Liver (tissue), 9 donors: ENCODE data around the gene RARRES2. TPM values are rescaled to one million over a fixed set of nuclear protein-coding genes. Genes with fewer than 3 reads are reported as not detected.

Source experiments
- DNase-seq: peaks from one replicate; pipeline ENCODE4 v3.0.0-alpha.2; 2017; ENCODE audit warnings: low spot score
- H3K27ac ChIP-seq, 2 donors: one replicate each; pipeline ENCODE4 v1.7.0; 2013; ENCODE audit warnings: inconsistent platforms in 2 of 2, low read length in 2 of 2, control low read depth in 1 of 2, low read depth in 1 of 2, mild to moderate bottlenecking in 1 of 2
- H3K27me3 ChIP-seq, 4 donors: one replicate each; pipeline versions ENCODE4 v1.6.1 to v1.7.0; 2013; ENCODE audit warnings: low read length in 3 of 4, inconsistent platforms in 1 of 4, mild to moderate bottlenecking in 1 of 4, moderate library complexity in 1 of 4; ENCODE audit not compliant: control insufficient read depth in 4 of 4, insufficient read depth in 4 of 4
- H3K36me3 ChIP-seq, 4 donors: one replicate each; pipeline versions ENCODE4 v1.6.1 to v1.7.0; 2013; ENCODE audit warnings: low read length in 3 of 4, mild to moderate bottlenecking in 3 of 4, low read depth in 1 of 4, moderate library complexity in 1 of 4; ENCODE audit not compliant: control insufficient read depth in 4 of 4, insufficient read depth in 3 of 4
- H3K4me1 ChIP-seq, 4 donors: one replicate each; pipeline versions ENCODE4 v1.6.1 to v1.7.0; 2013; ENCODE audit warnings: low read length in 3 of 4, mild to moderate bottlenecking in 3 of 4, moderate library complexity in 1 of 4; ENCODE audit not compliant: control insufficient read depth in 4 of 4, insufficient read depth in 4 of 4
- H3K4me3 ChIP-seq, 3 donors: one replicate each; pipeline versions ENCODE4 v1.6.1 to v1.7.0; 2013; ENCODE audit warnings: low read length in 3 of 3, control low read depth in 1 of 3, low read depth in 1 of 3, mild to moderate bottlenecking in 1 of 3
- H3K9ac ChIP-seq, 2 donors: one replicate each; pipeline ENCODE4 v1.7.0; 2013; ENCODE audit warnings: low read length in 2 of 2, mild to moderate bottlenecking in 2 of 2, moderate library complexity in 2 of 2, control low read depth in 1 of 2, low read depth in 1 of 2
- H3K9me3 ChIP-seq, 4 donors: one replicate each; pipeline versions ENCODE4 v1.6.1 to v1.7.0; 2013; ENCODE audit warnings: low read length in 3 of 4; ENCODE audit not compliant: control insufficient read depth in 4 of 4
- ATF3 ChIP-seq: IDR thresholded peaks from 2 replicates; pipeline ENCODE4 v1.6.1; 2016; ENCODE audit warnings: antibody characterized with exemption
- CTCF ChIP-seq: fragments of 150-350 bp; IDR thresholded peaks from 2 replicates; pipeline ENCODE4 v1.5.1; 2017; ENCODE audit warnings: improper control_type of control experiment, low read depth, low read length; ENCODE audit not compliant: missing input control
- EGR1 ChIP-seq, 2 donors: IDR thresholded peaks; 2 replicates each; pipeline ENCODE4 v1.6.1; 2016 to 2018; ENCODE audit warnings: antibody characterized with exemption in 2 of 2, low read depth in 2 of 2
- FOXA1 ChIP-seq: IDR thresholded peaks from 2 replicates; pipeline ENCODE4 v1.6.1; 2016; ENCODE audit warnings: antibody characterized with exemption
- FOXA2 ChIP-seq: IDR thresholded peaks from 2 replicates; pipeline ENCODE4 v1.6.1; 2016; ENCODE audit warnings: antibody characterized with exemption
- GABPA ChIP-seq, 2 donors: IDR thresholded peaks in 1 of 2; conservative IDR thresholded peaks in 1 of 2; 2 replicates each; pipeline ENCODE4 v1.6.1; 2016; ENCODE audit warnings: antibody characterized with exemption in 2 of 2, mild to moderate bottlenecking in 1 of 2, moderate library complexity in 1 of 2
- HNF4A ChIP-seq, 2 donors: conservative IDR thresholded peaks; 2 replicates each; pipeline ENCODE4 v1.6.1; 2016; ENCODE audit warnings: antibody characterized with exemption in 2 of 2, mild to moderate bottlenecking in 2 of 2
- HNF4G ChIP-seq: IDR thresholded peaks from 2 replicates; pipeline ENCODE4 v1.6.1; 2016; ENCODE audit warnings: antibody characterized with exemption
- JUND ChIP-seq, 2 donors: IDR thresholded peaks; 2 replicates each; pipeline ENCODE4 v1.6.1; 2016; ENCODE audit warnings: antibody characterized with exemption in 2 of 2
- MAX ChIP-seq: IDR thresholded peaks from 2 replicates; pipeline ENCODE4 v1.6.1; 2016; ENCODE audit warnings: antibody characterized with exemption
- NR2F2 ChIP-seq: IDR thresholded peaks from 2 replicates; pipeline ENCODE4 v1.6.1; 2016; ENCODE audit warnings: antibody characterized with exemption
- RAD21 ChIP-seq, 2 donors: IDR thresholded peaks; 2 replicates each; pipeline ENCODE4 v1.6.1; 2016; ENCODE audit warnings: antibody characterized with exemption in 2 of 2, mild to moderate bottlenecking in 2 of 2
- REST ChIP-seq: IDR thresholded peaks from 2 replicates; pipeline ENCODE4 v1.6.1; 2016; ENCODE audit warnings: antibody characterized with exemption, mild to moderate bottlenecking
- RXRA ChIP-seq, 2 donors: IDR thresholded peaks; 2 replicates each; pipeline ENCODE4 v1.6.1; 2017 to 2018; ENCODE audit warnings: antibody characterized with exemption in 2 of 2, mild to moderate bottlenecking in 1 of 2
- SP1 ChIP-seq: IDR thresholded peaks from 2 replicates; pipeline ENCODE4 v1.6.1; 2018; ENCODE audit warnings: antibody characterized with exemption, mild to moderate bottlenecking
- TAF1 ChIP-seq: conservative IDR thresholded peaks from 2 replicates; pipeline ENCODE4 v1.6.1; 2016; ENCODE audit warnings: antibody characterized with exemption, mild to moderate bottlenecking
- YY1 ChIP-seq: IDR thresholded peaks from 2 replicates; pipeline ENCODE4 v1.6.1; 2016; ENCODE audit warnings: antibody characterized with exemption, mild to moderate bottlenecking
- ZBTB33 ChIP-seq: IDR thresholded peaks from 2 replicates; pipeline ENCODE4 v1.6.1; 2016; ENCODE audit warnings: antibody characterized with exemption
- whole genome bisulfite sequencing: extraction: QIAGEN DNeasy Blood & Tissue Kit; methylation state at CpG from one replicate; pipeline ENCODE4 v1.1.7; 2013; 5-methylcytosine and 5-hydroxymethylcytosine counted together
- polyA plus RNA-seq, 2 donors: library from polyadenylated mRNA; stranded (reverse) in 1 of 2; unstranded in 1 of 2; fragments of 200-250 nt in 1 of 2; fragments of >200 nt in 1 of 2; fragmentation: Nextera tagmentation in 1 of 2; extraction: Ambion mirVana in 1 of 2; gene quantifications; one replicate each; pipeline versions ENCODE4 v1.2.1 to v1.2.3, GENCODE V29; 2013 to 2015
- total RNA-seq, 2 donors: library from RNA; depleted of rRNA; stranded (reverse); fragments of >200 nt; gene quantifications; one replicate each; pipeline ENCODE4 v1.2.3, GENCODE V29; 2014
- donor health status: healthy.
- donor health status: healthy.
- donor health status: healthy.
- donor health status: healthy.
- donor health status: healthy.

The RARRES2 gene
- total and polyA plus RNA-seq, 4 donors, result 149 to 1,915 (median 842) TPM

GRCh38 chr7:150377635-150378034, 36.2 kb upstream of the RARRES2 start:
- WGBS, result 20% methylated on average over 4 of the region's 4 CpGs
- no peak for DNase-seq
- Histone ChIP-seq H3K4me1 (peaks cover 19 to 58% (median 47%) of the 10 kb centered on the region in 4 donors), H3K4me3 (no peak overlapping the region), H3K36me3 (peaks cover 2 to 11% (median 7%) of the 10 kb centered on the region in 4 donors), H3K27me3 (no peaks in the 10 kb centered on the region), H3K9ac (peak overlapping the region in 1 of 2 donors; percentile 93), H3K9me3 (no peaks in the 10 kb centered on the region), H3K27ac (peak overlapping the region; percentile 93 to 94)
- TF ChIP-seq MAX, result no peak
- TF ChIP-seq NR2F2, result no peak
- no peak for TF ChIP-seq FOXA1
- TF ChIP-seq EGR1 (IDR thresholded peaks at IDR 0.05; ENCODE audit: low read depth in 2 of 2), result no peak
- TF ChIP-seq YY1, result no peak
- no peak for TF ChIP-seq SP1
- no peak for TF ChIP-seq REST
- TF ChIP-seq TAF1, result no peak
- TF ChIP-seq RXRA (IDR thresholded peaks at IDR 0.05), result no peak
- no peak for TF ChIP-seq JUND (IDR thresholded peaks at IDR 0.05)
- no peak for TF ChIP-seq ATF3
- TF ChIP-seq RAD21 (IDR thresholded peaks at IDR 0.05), result no peak
- no peak for TF ChIP-seq ZBTB33
- no peak for TF ChIP-seq CTCF
- TF ChIP-seq FOXA2, result no peak
- no peak for TF ChIP-seq GABPA (IDR thresholded peaks at IDR 0.05 in 1 of 2, conservative IDR thresholded peaks at IDR 0.05 in 1 of 2)
- TF ChIP-seq HNF4G, result no peak
- no peak for TF ChIP-seq HNF4A (conservative IDR thresholded peaks at IDR 0.05)
